ENCODE data around the gene MGMT.
A peak's percentile ranks its signal among the peaks of the same experiment; 100 is the strongest.

The MGMT gene

GRCh38 chr10:129764011-129764900, 297.2 kb downstream of the MGMT start:
- no peak overlapping the region for H3K4me3 Mint-ChIP-seq
- no peaks in the 10 kb centered on the region for H3K4me1 Mint-ChIP-seq
- H3K27me3 Mint-ChIP-seq = no peaks in the 10 kb centered on the region
- DNase-seq (ENCODE audit: low spot score in 2 of 2) (peak in 1 of 2 donors; percentile 7), ATAC-seq (replicated peaks; ENCODE audit: extremely low read depth, poor library complexity, severe bottlenecking) (no peak)
- peaks cover 4% of the 10 kb centered on the region for H3K36me3 Mint-ChIP-seq (ENCODE audit: insufficient read depth)
- no peak overlapping the region for H3K27ac Mint-ChIP-seq (ENCODE audit: low read depth)
- H3K9me3 Mint-ChIP-seq = no peaks in the 10 kb centered on the region

DNA sequence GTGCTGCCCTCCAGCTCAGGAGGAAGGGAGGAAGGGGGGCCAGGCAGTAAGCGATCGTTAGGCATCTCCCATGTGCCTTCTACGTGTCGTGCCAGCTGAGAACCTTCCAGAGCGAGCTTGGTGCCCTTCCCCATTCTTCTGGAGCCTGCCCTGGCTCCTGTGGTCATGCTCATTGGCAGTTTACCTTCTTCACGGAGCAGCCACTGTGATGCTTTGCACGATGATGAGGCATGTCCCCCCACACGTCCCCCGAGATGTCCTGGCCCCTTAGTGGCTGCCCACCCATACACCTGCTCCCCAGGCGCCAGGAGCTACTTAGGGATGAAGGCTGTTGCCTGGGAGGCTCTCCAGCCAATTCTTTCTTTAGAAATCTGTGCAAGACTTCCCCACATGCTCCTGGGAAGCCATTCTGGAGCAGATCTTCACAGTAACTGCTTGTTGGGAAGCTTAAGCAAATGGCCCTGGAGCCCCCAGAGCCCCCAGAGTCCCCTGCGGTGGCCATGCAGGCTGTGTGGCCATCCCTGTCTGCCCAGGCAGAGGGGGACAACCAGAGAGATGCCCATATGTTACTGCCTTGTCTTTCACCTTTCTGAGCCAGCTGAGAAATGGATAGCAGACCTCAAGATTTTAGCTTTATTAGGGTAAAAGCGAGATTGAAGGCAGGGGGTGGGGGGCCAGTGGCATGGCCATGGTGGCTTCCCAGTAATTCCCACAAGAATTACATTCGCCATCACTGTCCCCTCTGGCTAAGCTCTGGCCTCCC, 298.0 kb downstream of the MGMT start:
- no peak overlapping the region for H3K4me3 Mint-ChIP-seq
- DNase-seq (ENCODE audit: low spot score in 2 of 2) = peak in 1 of 2 donors; percentile 6
- no peaks in the 10 kb centered on the region for H3K9me3 Mint-ChIP-seq
- no peak for ATAC-seq (replicated peaks; ENCODE audit: extremely low read depth, poor library complexity, severe bottlenecking)
- H3K36me3 Mint-ChIP-seq (ENCODE audit: insufficient read depth) = peaks cover 4% of the 10 kb centered on the region
- no peak overlapping the region for H3K27ac Mint-ChIP-seq (ENCODE audit: low read depth)
- H3K4me1 Mint-ChIP-seq = no peaks in the 10 kb centered on the region
- no peaks in the 10 kb centered on the region for H3K27me3 Mint-ChIP-seq

- DNase-seq (ENCODE audit: low spot score in 2 of 2) (peak; percentile 6 to 8), ATAC-seq (replicated peaks; ENCODE audit: extremely low read depth, poor library complexity, severe bottlenecking) (no peak)
- H3K27ac Mint-ChIP-seq (ENCODE audit: low read depth) = no peak overlapping the region
- no peaks in the 10 kb centered on the region for H3K4me1 Mint-ChIP-seq
- H3K9me3 Mint-ChIP-seq = no peaks in the 10 kb centered on the region
- H3K27me3 Mint-ChIP-seq = no peaks in the 10 kb centered on the region
- H3K36me3 Mint-ChIP-seq (ENCODE audit: insufficient read depth) = peaks cover 4% of the 10 kb centered on the region
- H3K4me3 Mint-ChIP-seq = no peak overlapping the region
These were observed 298.9 kb downstream of the MGMT start for GRCh38 chr10:129765664-129766550.

DNA sequence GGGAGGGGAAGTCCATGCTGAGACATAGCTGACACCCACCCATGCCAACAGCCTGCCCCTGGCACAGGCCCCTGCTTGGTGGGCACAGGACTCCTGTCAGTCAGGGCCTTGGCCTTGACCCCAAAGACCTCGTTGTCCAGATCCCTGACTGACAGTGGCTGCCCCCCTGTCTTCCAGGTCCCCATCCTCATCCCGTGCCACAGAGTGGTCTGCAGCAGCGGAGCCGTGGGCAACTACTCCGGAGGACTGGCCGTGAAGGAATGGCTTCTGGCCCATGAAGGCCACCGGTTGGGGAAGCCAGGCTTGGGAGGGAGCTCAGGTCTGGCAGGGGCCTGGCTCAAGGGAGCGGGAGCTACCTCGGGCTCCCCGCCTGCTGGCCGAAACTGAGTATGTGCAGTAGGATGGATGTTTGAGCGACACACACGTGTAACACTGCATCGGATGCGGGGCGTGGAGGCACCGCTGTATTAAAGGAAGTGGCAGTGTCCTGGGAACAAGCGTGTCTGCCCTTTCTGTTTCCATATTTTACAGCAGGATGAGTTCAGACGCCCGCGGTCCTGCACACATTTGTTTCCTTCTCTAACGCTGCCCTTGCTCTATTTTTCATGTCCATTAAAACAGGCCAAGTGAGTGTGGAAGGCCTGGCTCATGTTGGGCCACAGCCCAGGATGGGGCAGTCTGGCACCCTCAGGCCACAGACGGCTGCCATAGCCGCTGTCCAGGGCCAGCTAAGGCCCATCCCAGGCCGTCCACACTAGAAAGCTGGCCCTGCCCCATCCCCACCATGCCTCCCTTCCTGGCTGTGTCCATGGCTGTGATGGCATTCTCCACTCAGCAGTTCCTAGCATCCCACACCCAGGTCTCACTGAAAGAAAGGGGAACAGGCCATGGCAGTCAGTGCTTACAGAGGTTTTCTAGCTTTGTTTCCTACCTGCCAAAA, 299.8 kb downstream of the MGMT start:
- Mint-ChIP-seq H3K4me1 (no peaks in the 10 kb centered on the region), H3K4me3 (no peak overlapping the region), H3K9me3 (no peaks in the 10 kb centered on the region), H3K27ac (ENCODE audit: low read depth) (no peak overlapping the region), H3K36me3 (ENCODE audit: insufficient read depth) (peaks cover 3% of the 10 kb centered on the region), H3K27me3 (no peaks in the 10 kb centered on the region)
- DNase-seq (ENCODE audit: low spot score in 2 of 2) (peak; percentile 8), ATAC-seq (replicated peaks; ENCODE audit: extremely low read depth, poor library complexity, severe bottlenecking) (no peak)

DNA sequence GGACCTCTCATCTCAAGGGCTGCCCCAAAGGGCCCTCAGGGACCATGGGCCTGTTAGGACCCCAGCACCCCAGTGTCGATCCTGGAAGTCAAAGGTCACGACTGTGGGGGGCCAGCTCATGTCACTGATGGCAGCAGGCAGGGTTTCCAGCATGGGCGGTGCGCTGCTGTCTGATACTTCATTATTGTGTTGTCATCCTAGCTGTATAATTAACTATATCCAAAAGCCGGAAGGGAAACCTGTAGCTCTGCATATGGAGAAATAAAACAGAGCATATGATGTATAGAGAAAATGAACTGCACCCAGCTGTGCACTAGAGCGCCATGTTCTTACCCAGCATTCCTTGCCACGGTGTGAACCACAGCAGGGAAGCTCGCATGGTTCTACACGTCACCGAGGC, 300.7 kb downstream of the MGMT start:
- Mint-ChIP-seq H3K9me3 (no peaks in the 10 kb centered on the region), H3K36me3 (ENCODE audit: insufficient read depth) (peaks cover 3% of the 10 kb centered on the region), H3K4me1 (no peaks in the 10 kb centered on the region), H3K27me3 (no peaks in the 10 kb centered on the region), H3K27ac (ENCODE audit: low read depth) (no peak overlapping the region), H3K4me3 (no peak overlapping the region)
- ATAC-seq (replicated peaks; ENCODE audit: extremely low read depth, poor library complexity, severe bottlenecking) (no peak), DNase-seq (ENCODE audit: low spot score in 2 of 2) (peak in 1 of 2 donors; percentile 6)

DNA sequence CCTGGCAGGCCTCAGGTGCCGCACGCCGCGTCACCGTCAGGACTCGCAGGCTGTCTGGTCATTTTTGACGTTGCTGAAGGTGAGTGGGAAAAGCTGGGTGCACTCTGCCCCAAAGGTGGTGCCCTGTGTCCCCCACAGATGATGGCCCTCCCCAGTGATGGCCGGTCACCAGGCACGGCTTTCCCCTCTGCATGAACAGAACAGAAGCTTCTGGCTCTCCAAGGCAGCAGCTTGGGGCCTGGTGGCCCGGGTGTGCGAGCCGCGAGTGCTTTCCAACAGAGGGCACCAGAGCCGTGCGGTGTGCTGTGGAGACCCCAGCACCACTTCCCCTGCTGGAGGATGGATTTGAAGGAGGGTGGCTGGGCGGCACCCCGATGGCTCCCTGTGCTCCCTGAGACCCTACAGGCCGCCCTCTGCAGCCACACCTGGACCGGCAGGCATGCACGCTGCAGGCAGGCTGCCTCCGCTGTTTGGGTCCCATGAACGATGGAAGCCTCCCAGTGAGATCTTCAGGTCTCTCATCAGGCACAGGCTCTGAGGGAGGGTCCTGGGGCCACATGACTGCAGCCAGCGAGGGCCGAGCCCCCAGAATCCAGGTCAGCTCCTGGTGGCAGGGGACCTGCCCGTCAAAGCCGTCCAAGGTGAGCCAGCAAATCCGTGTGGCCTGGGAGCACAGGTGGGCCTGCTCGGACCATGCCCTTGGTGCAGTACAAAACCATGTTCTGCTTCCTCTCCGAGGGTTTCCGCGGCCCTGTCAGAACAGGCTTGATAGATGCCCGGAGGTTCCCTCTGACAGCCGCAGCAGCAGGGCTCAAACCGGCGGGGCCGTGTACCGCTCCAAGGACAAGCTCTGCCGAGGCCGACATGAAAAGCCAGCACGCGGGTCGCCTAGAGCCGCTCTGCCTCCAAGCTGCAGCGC, 301.7 kb downstream of the MGMT start:
- H3K36me3 Mint-ChIP-seq (ENCODE audit: insufficient read depth) = peaks cover 3% of the 10 kb centered on the region
- H3K4me3 Mint-ChIP-seq = no peak overlapping the region
- H3K4me1 Mint-ChIP-seq = no peaks in the 10 kb centered on the region
- DNase-seq (ENCODE audit: low spot score in 2 of 2) = peak; percentile 7 to 9
- ATAC-seq (replicated peaks; ENCODE audit: extremely low read depth, poor library complexity, severe bottlenecking) = no peak
- H3K27me3 Mint-ChIP-seq = no peaks in the 10 kb centered on the region
- H3K9me3 Mint-ChIP-seq = no peaks in the 10 kb centered on the region
- no peak overlapping the region for H3K27ac Mint-ChIP-seq (ENCODE audit: low read depth)

DNA sequence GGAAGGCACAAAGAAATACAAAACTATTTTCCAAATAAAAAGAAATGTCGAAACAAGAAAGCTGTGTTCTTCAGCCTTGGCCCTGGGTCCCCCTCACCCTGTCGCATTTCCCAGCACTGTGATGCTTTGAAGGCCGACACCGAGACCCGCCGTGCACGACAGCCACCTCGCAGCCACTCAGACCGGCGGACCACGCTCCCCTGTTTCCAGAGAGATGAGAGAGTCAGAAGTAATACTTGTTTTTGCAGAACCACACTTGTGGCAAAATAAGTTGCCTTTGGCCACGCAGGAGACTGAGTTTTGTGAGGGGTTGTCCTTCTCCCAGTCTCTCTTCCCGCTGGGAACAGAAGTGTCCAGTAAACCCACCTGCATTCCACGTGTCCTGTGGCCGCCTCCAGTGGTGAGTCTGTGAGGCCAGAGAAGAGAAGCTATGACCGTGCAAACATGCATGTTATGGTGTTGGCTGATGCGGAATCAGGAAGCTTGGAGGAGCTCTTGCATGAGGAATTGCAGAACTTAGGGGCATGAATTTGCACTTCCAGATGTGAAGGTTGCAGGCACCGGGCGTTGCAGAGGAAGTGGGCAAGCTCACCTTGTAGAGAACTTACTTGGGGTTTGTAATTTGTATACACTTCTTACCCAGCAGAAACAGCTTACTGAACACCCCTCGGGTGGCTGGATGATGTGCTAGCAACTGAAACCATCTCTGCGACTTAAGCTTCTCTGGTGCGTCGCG, 302.5 kb downstream of the MGMT start:
- DNase-seq (ENCODE audit: low spot score in 2 of 2) = peak; percentile 4 to 5
- no peaks in the 10 kb centered on the region for H3K27me3 Mint-ChIP-seq
- H3K9me3 Mint-ChIP-seq = no peaks in the 10 kb centered on the region
- H3K36me3 Mint-ChIP-seq (ENCODE audit: insufficient read depth) = peaks cover 3% of the 10 kb centered on the region
- ATAC-seq (replicated peaks; ENCODE audit: extremely low read depth, poor library complexity, severe bottlenecking) = no peak
- no peaks in the 10 kb centered on the region for H3K4me1 Mint-ChIP-seq
- no peak overlapping the region for H3K4me3 Mint-ChIP-seq
- no peak overlapping the region for H3K27ac Mint-ChIP-seq (ENCODE audit: low read depth)

GRCh38 chr10:129770286-129770685, 303.2 kb downstream of the MGMT start:
- ATAC-seq (replicated peaks; ENCODE audit: extremely low read depth, poor library complexity, severe bottlenecking) (no peak), DNase-seq (ENCODE audit: low spot score in 2 of 2) (peak; percentile 1 to 11)
- no peak overlapping the region for H3K27ac Mint-ChIP-seq (ENCODE audit: low read depth)
- peaks cover 3% of the 10 kb centered on the region for H3K36me3 Mint-ChIP-seq (ENCODE audit: insufficient read depth)
- no peaks in the 10 kb centered on the region for H3K9me3 Mint-ChIP-seq
- H3K27me3 Mint-ChIP-seq = no peaks in the 10 kb centered on the region
- H3K4me1 Mint-ChIP-seq = no peaks in the 10 kb centered on the region
- H3K4me3 Mint-ChIP-seq = no peak overlapping the region

DNA sequence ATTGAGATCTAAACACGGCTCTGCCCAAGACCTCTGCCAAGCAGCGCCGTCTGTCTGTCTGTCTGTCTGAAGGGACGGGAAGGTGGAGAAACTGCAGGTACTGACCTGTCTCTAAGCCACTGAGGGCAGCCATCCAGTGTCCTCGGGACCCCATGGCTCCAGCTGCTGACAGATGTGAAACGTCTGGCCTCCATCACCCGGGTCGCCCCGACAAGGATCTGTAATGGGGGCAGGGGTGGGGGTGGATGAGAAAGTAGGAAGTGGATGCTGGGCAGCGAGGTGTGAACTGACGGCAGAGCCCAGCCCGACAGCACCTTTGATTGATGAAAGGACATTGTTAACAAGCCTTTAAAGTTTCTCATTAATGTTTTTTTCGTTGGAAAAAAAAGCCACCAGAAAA, 304.0 kb downstream of the MGMT start:
- Mint-ChIP-seq H3K4me3 (no peak overlapping the region), H3K4me1 (no peaks in the 10 kb centered on the region), H3K36me3 (ENCODE audit: insufficient read depth) (peaks cover 3% of the 10 kb centered on the region)

DNA sequence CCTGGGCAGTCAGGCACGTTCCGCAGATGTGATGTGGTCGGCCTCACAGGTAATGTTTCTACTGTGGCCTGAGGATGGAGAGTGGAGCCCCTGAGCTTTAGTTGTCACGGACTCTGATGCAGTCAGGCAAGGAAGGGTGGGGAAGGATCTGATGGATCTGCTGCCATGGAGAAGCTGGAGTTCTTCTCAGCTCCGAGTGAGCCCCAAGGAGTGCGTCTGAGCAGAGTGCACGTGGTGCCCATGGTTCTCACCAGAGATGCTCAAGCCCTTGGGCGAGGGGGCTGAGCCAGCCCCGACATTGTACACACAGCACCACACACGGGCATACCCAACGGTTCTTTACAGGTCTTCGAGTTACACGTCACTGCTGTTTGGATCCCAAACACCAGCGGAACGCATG, 304.5 kb downstream of the MGMT start:
- Mint-ChIP-seq H3K4me1 (no peaks in the 10 kb centered on the region), H3K27ac (ENCODE audit: low read depth) (no peak overlapping the region), H3K9me3 (no peaks in the 10 kb centered on the region), H3K27me3 (no peaks in the 10 kb centered on the region), H3K4me3 (no peak overlapping the region), H3K36me3 (ENCODE audit: insufficient read depth) (peaks cover 4% of the 10 kb centered on the region)
- ATAC-seq (replicated peaks; ENCODE audit: extremely low read depth, poor library complexity, severe bottlenecking) (no peak), DNase-seq (ENCODE audit: low spot score in 2 of 2) (no peak)

More for the DNA sequence above, 304.0 kb downstream of the MGMT start:
- H3K9me3 Mint-ChIP-seq = no peaks in the 10 kb centered on the region
- H3K27me3 Mint-ChIP-seq = no peaks in the 10 kb centered on the region
- no peak for ATAC-seq (replicated peaks; ENCODE audit: extremely low read depth, poor library complexity, severe bottlenecking)
- no peak for DNase-seq (ENCODE audit: low spot score in 2 of 2)
- no peak overlapping the region for H3K27ac Mint-ChIP-seq (ENCODE audit: low read depth)
